GM15510 (cell line): ENCODE results near the gene MUC5B.

Experiments used
- POLR2A ChIP-seq: IDR thresholded peaks from 3 replicates; pipeline ENCODE4 v1.6.1; 2011; ENCODE audit warnings: borderline replicate concordance; ENCODE audit not compliant: insufficient read length; ENCODE audit errors: extremely low read depth

MUC5B gene

DNA sequence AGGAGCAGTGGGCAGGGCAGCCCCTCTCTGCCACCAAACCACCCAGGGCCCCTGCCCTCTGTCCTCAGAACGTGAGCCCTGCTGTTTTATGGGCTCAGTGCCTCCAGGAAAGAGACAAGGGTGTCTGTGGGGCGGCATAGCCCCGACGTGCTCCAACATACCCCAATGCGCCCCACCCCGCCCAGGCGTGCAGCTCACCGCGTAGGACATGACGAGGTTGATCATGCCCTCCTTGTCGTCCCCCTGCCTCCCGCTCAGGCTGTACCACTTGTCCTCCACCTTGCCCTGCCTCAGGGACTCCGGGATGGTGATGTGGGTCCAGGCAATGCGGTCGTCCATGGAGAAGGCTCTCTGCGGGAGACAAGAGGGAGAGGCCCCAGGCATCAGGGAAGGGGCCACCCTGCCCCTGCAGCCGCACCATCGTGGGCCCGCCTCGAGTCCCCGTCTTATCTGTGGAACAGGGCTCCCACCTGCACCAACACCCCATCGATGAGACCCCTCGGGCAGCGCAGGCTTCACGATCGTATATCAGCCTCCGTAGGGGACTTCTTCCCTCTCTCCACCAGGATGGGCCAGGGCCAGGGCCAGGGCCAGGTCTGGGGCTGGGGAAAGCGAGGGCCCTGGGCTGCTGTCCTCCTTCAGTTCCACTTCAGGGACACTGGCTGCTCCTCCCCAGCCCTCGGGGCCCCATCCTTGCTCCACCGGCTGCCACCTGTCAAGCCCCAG is 65.7 kb downstream of the MUC5B start:
- no peak for TF ChIP-seq POLR2A

DNA sequence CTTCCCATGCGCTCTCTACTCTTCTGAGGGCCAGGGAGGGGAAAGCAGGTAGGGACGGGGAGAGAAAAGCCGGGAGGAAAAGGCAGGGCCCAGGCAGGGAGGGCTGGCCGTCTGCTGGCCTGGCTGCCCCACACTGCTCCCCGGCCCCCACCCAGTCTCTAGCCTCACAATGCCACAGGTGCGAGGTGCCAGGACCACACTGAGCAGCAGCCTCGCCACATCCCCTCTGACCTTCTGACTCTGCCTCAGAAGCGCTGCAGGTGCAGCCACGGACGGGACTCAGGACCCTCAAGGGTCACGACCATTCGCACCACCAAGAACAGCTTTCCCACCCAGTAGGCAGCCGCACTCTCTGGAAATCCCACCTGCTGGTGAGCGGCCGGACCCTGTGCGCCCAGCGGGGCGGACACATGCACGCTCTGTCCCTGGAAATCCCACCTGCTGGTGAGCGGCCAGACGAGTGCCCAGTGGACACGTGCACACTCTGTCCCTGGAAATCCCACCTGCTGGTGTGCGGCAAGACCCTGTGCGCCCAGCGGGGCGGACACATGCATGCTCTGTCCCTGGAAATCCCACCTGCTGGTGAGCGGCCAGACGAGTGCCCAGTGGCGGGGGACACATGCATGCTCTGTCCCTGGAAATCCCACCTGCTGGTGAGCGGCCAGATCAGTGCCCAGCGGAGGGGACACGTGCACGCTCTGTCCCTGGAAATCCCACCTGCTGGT is 66.5 kb downstream of the MUC5B start:
- TF ChIP-seq POLR2A: no peak

DNA sequence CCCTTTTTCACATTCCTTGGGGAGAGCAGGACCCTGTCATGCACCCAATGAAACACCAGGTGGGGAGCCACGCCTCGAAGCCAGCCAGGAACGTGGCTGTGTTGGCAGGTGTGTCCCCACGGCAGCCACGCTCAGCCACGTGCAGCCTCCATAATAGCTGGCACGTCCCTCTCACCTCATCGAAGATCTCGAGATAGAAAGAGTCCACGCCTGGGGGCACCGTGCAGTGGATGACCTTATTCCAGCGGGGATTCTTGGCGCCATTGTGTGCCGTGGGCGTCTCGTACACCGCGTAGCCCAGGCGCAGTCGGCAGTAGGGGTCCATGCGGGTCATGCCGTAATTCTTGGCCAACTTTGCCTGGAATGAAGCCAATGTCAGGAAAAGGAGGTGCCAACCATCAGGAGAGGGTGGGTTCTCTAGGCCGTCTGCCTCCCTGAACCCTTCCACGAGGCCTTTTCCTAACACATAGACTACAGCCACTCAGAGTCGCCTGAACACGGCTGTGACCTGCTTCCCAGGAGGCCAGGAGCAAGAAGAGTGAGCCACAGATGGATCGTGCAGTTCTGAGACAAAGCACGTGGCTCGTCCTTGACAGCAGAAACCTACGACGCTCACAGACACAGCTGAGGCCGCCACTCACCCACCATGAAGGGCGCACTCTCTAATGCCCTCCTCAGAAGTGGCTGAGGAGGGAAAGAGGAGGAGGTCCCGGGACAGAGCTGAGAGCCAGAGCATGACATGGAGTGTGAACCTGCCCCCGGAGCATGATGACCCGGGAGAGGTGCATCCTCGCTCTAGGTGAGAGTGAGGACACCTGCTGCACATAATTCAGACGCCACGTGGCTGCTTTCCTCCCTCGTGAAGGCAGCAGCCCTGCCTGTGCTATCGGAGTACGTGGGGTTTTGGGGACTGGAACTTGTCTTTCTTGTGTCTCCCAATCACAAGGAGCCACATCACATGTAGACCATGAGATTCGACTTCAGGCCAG is 67.5 kb downstream of the MUC5B start:
- TF ChIP-seq POLR2A: no peak

DNA sequence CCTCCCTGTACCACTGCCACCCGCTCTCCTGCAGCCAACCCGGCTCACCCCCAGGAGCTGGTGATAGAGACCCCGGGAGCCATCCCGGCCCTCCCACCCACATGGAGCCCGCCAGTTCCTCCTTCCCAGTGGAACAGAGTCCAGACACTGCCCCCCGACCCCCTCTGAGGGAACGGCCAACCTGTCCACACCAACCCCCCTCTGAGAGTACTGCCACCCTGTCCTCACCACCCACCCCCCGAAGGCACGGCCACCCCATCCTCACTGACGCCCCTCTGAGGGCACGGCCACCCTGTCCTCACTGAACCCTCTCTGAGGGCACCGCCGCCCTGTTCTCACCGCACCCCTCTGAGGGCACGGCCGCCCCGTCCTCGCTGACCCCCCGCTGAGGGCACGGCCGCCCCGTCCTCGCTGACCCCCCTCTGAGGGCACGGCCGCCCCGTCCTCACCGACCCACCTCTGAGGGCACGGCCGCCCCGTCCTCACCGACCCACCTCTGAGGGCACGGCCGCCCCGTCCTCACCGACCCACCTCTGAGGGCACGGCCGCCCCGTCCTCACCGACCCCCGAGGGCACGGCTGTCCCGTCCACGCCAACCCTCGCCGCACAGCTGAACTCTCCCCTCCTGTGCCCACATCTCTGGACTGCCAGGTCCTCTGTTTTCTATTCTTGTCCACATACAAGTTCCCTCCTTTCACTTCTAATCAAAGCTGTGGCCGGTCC is 68.6 kb downstream of the MUC5B start:
- TF ChIP-seq POLR2A: no peak

DNA sequence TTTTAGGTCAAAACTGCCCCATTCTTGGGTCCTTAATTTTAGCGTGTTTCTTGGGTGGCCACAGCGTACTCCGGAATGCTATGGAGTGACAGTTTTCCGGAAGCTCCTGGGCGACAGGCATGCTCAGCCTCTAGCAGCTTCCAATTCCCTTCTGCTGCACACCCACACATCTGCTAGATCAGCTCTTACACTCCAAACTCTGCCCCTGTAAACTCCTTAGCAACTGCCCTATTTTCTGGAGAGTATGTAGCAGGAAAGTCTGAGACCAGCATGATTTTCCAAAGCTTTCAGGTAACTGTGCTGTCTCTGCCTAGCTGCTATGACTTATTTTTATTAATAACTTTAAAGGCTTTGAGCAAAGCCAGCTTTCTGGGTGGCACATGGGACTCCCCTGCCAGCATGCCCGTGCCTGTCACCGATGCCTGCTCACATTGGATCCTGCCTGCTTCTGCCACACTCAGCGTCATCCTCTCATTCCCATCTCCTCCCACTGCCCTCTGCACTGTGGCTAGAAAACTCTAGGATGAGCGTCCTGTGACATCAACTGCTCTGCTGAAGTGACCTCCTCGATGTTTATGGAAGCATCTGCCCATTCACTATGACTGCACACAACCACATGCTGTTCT is 69.3 kb downstream of the MUC5B start:
- no peak for TF ChIP-seq POLR2A

GRCh38 chr11:1292644-1293618 is 70.1 kb downstream of the MUC5B start:
- no peak for TF ChIP-seq POLR2A

DNA sequence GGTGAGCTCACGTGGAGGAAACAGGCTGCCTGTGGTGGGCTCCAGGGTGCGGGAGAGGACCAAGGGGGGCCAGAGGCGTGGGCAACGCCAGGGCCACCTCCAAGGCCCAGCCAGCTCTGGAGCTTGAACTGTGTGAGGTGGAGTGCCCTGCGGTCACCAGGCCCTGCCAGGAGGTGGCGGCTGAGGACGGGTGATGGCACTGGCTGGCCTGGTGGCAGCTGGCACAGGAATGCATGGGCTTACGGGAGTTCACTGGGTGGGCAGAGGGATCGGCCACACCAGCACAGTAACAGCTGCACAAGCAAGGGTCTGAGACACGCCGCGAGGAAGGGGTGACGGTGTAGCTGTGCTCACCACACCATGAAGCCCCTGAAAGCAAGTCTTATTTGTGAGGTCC is 70.8 kb downstream of the MUC5B start:
- no peak for TF ChIP-seq POLR2A

DNA sequence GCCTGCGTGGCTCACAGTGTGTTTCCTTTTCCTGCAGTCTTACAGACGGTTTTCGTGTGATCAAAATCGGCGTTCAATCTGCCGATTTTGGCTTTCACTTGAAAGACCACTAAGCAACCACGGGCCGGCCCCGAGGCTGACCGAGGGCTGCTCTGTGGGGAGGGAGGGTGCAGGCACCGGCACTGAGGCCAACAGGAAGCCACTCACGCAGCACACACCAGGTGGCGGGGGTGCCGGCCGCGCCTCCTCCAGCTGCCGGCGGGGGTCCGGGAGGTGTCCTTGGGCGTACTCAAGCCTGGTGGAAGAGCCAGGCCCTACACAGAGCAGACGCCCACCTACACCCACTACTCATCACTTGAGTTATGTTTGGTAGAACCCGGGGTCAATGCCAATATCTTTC is 72.2 kb downstream of the MUC5B start:
- no peak for TF ChIP-seq POLR2A

- no peak for TF ChIP-seq POLR2A
These were observed 72.7 kb downstream of the MUC5B start for GRCh38 chr11:1295591-1295990.

DNA sequence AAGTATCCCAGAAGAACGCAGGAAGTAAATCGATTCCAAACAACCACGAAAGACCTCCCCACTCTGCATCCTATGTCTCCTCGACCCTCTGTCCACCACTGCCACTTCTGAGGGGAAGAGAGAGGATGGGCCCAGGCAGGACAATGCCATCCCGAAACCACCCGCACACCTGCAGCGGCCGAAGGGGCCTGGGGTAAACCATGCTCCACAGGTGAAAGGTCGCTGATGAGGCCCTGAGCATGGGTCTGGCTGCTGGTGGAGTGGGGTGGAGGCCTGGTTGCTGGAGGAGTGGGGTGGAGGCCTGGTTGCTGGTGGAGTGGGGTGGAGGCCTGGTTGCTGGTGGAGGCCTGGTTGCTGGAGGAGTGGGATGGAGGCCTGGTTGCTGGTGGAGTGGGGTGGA is 73.4 kb downstream of the MUC5B start:
- TF ChIP-seq POLR2A: no peak

GRCh38 chr11:1297011-1297575 is 74.2 kb downstream of the MUC5B start:
- TF ChIP-seq POLR2A: no peak
